PC-9 (cell line): ENCODE results near the gene ANAPC5.

Experiments used
- EZH2 ChIP-seq: fragments of 200-600 bp; sonication (generic); IDR thresholded peaks from 2 replicates; pipeline ENCODE4 v1.8.0; 2017; ENCODE audit warnings: antibody characterized with exemption, low read depth
- TF ChIP-seq, protein P1 (sequence below): fragments of 200-600 bp; sonication (generic); conservative IDR thresholded peaks from 2 replicates; pipeline ENCODE4 v1.6.1; 2017; ENCODE audit warnings: mixed run types, antibody characterized with exemption, mild to moderate bottlenecking, moderate library complexity

DNA sequence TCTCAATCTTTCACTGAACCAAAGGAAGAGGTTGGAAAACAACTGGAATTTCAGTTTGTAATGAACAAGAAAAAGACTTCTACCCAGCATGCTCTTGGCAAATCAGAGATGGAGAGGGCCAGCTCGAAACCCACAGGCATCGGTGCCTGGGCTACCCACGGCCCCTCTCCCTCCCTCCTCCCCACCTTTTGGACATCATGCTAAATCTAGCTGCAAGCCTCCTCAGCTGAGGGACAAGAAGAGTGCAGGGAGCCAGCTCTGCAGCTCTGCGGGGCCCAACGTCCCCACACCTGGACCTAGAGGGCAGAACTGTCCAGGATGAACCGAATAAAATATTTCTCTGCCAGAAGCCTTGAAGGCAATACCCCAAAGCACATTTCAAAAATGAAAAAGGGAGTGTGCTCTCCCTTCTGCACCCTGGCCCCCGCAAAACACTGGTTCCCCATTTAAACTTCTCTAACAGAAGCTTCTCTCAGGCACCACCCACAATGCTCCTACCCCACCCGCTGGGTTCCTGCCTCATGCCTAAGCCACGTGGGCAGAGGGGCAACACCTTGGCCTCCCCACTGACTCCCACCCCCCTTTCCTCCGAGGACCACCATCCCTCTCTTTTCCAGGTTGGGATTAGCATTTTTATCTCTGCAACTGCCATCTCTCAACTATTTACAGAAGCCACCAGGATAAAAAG, 63.9 kb downstream of the ANAPC5 start:
- TF ChIP-seq, protein P1, sequence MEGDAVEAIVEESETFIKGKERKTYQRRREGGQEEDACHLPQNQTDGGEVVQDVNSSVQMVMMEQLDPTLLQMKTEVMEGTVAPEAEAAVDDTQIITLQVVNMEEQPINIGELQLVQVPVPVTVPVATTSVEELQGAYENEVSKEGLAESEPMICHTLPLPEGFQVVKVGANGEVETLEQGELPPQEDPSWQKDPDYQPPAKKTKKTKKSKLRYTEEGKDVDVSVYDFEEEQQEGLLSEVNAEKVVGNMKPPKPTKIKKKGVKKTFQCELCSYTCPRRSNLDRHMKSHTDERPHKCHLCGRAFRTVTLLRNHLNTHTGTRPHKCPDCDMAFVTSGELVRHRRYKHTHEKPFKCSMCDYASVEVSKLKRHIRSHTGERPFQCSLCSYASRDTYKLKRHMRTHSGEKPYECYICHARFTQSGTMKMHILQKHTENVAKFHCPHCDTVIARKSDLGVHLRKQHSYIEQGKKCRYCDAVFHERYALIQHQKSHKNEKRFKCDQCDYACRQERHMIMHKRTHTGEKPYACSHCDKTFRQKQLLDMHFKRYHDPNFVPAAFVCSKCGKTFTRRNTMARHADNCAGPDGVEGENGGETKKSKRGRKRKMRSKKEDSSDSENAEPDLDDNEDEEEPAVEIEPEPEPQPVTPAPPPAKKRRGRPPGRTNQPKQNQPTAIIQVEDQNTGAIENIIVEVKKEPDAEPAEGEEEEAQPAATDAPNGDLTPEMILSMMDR = no peak
- TF ChIP-seq EZH2 = no peak
